Adrenal gland (tissue), 5 donors: ENCODE results near the gene MAX.

ENCODE experiments used
- POLR2A ChIP-seq, 2 donors: fragments of 450-650 bp; IDR thresholded peaks; one replicate each; pipeline ENCODE4 v1.6.1; 2017; ENCODE audit warnings: antibody characterized with exemption in 2 of 2, mild to moderate bottlenecking in 2 of 2, moderate library complexity in 1 of 2
- TF ChIP-seq, protein P1 (sequence below), 6 experiments: fragments of 450-650 bp in 4 of 6; fragments of 200-600 bp in 2 of 6; sonication (generic) in 1 of 6; IDR thresholded peaks; 1 replicate in 5 of 6; 2 replicates in 1 of 6; pipeline versions ENCODE4 v1.5.1 to v1.8.0; 2016 to 2021; ENCODE audit warnings: antibody characterized with exemption in 6 of 6, mild to moderate bottlenecking in 2 of 6, moderate library complexity in 1 of 6
- donor health status: DM: no; HTN: no; CAD: no.

DNA sequence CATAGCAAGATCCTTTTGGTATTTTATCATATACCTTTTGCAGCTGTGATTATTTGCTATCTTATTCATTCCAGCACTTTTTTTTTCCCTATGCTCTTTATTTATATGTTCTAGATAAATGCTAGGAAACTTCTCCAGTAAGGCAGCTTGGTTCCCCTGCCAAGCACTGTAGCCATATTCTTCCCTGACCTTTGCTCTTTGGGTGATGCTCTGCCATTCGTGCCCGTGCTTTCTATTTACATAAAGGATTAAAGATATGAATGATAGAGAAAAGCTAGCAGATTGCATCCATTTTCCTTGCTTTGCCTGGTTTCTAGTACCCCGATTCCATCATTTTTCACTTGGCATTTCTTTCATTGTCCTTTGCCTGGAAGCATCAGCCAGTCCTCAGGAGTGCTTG, 73.4 kb downstream of the MAX start:
- TF ChIP-seq, protein P1, sequence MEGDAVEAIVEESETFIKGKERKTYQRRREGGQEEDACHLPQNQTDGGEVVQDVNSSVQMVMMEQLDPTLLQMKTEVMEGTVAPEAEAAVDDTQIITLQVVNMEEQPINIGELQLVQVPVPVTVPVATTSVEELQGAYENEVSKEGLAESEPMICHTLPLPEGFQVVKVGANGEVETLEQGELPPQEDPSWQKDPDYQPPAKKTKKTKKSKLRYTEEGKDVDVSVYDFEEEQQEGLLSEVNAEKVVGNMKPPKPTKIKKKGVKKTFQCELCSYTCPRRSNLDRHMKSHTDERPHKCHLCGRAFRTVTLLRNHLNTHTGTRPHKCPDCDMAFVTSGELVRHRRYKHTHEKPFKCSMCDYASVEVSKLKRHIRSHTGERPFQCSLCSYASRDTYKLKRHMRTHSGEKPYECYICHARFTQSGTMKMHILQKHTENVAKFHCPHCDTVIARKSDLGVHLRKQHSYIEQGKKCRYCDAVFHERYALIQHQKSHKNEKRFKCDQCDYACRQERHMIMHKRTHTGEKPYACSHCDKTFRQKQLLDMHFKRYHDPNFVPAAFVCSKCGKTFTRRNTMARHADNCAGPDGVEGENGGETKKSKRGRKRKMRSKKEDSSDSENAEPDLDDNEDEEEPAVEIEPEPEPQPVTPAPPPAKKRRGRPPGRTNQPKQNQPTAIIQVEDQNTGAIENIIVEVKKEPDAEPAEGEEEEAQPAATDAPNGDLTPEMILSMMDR (IDR thresholded peaks at IDR 0.05): no peak
- no peak for TF ChIP-seq POLR2A (IDR thresholded peaks at IDR 0.05)
